ENCODE results near the gene PLA2G12A.

DNA sequence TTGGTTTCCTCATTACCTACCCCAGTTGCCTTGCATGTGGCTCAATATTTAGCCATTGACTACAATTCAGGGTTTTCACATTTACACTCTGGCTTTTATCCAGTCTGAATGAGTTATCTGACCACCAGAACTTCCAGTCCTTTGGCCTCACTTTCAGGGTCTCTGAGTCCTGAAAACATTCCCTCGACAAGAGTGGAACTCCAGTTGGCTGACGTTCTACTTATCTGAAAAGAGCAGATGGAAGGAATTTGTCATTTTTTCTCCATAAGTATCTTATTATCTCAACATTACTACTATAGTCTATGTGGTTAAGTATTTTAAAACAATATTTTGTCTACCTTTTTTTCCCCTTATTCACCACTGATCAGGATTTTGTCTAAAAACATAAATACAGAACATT lies 21.4 kb downstream of the PLA2G12A start:
- TF ChIP-seq POLR2AphosphoS5 (IDR thresholded peaks at IDR 0.05) (no peak), POLR2A (IDR thresholded peaks at IDR 0.05) (no peak), EP300 (IDR thresholded peaks at IDR 0.05) (no peak)
- TF ChIP-seq, protein P1, sequence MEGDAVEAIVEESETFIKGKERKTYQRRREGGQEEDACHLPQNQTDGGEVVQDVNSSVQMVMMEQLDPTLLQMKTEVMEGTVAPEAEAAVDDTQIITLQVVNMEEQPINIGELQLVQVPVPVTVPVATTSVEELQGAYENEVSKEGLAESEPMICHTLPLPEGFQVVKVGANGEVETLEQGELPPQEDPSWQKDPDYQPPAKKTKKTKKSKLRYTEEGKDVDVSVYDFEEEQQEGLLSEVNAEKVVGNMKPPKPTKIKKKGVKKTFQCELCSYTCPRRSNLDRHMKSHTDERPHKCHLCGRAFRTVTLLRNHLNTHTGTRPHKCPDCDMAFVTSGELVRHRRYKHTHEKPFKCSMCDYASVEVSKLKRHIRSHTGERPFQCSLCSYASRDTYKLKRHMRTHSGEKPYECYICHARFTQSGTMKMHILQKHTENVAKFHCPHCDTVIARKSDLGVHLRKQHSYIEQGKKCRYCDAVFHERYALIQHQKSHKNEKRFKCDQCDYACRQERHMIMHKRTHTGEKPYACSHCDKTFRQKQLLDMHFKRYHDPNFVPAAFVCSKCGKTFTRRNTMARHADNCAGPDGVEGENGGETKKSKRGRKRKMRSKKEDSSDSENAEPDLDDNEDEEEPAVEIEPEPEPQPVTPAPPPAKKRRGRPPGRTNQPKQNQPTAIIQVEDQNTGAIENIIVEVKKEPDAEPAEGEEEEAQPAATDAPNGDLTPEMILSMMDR (IDR thresholded peaks at IDR 0.05), result no peak

Data from gastroesophageal sphincter (tissue), 3 donors.